ENCODE measurements around the gene PNPLA7. TPM values are rescaled to one million over a fixed set of nuclear protein-coding genes. Genes with fewer than 3 reads are reported as not detected.

PNPLA7 gene
- total RNA-seq, 1 experiment from 2014 or later = 1.3 TPM

- TF ChIP-seq ATF2 (CRISPR knock-in tag; IDR thresholded peaks at IDR 0.05; ENCODE audit: borderline replicate concordance, low read depth) (no peak), ZNF121 (CRISPR knock-in tag; IDR thresholded peaks at IDR 0.05) (0 out of 2 replicates have a peak, but pooled peaks have one; percentile 9), ZNF263 (CRISPR knock-in tag; IDR thresholded peaks at IDR 0.05; ENCODE audit: low read depth) (peak; percentile 20; the same call in 1 of the 2 replicates), ZNF423 (CRISPR knock-in tag; IDR thresholded peaks at IDR 0.05) (peak; percentile 68; the same call in 1 of the 2 replicates), SMAD4 (CRISPR knock-in tag; IDR thresholded peaks at IDR 0.05) (no peak), HMGXB4 (CRISPR knock-in tag; IDR thresholded peaks at IDR 0.05) (peak; percentile 46; the same call in 1 of the 2 replicates), FOXP4 (CRISPR knock-in tag; IDR thresholded peaks at IDR 0.05) (no peak), ZNF532 (CRISPR knock-in tag; IDR thresholded peaks at IDR 0.05; ENCODE audit: borderline replicate concordance) (no peak), ZNF232 (CRISPR knock-in tag; IDR thresholded peaks at IDR 0.05) (no peak), ELF4 (CRISPR knock-in tag; IDR thresholded peaks at IDR 0.05; ENCODE audit: low read depth) (no peak), USF1 (CRISPR knock-in tag; IDR thresholded peaks at IDR 0.05) (peak; percentile 79)
These were observed 108.8 kb downstream of the PNPLA7 start, which contains the start of gene ENTPD8 (continued) for GRCh38 chr9:137441289-137441934.

GRCh38 chr9:137439158-137439714 is 111.0 kb downstream of the PNPLA7 start:
- Mint-ChIP-seq H3K36me3 (no peaks in the 10 kb centered on the region), H3K27ac (no peak overlapping the region), H3K4me3 (no peak overlapping the region), H3K27me3 (ENCODE audit: low read depth) (no peaks in the 10 kb centered on the region; the same call in 1 of the 2 replicates), H3K4me1 (peaks cover 2% of the 10 kb centered on the region; the same call in 1 of the 2 replicates), H3K9me3 (no peaks in the 10 kb centered on the region)
- DNase-seq (ENCODE audit: low spot score) (no peak), ATAC-seq (no peak)
- ChIA-PET CTCF (no interaction called here), POLR2A (no interaction called here)
- no peak for TF ChIP-seq ZNF281 (CRISPR knock-in tag; IDR thresholded peaks at IDR 0.05)
- TF ChIP-seq ZNF121 (CRISPR knock-in tag; IDR thresholded peaks at IDR 0.05) = no peak
- no peak for TF ChIP-seq PRDM15 (CRISPR knock-in tag; IDR thresholded peaks at IDR 0.05)
